ENCODE results near the gene DHRSX. TPM values are rescaled to one million over a fixed set of nuclear protein-coding genes. Genes with fewer than 3 reads are reported as not detected.
A peak's percentile ranks its signal among the peaks of the same experiment; 100 is the strongest.

DHRSX gene
- total and polyA plus RNA-seq, 2 of the 13 experiments (the other 11 are each of a cell fraction or from before 2014, with no cell fraction given), result 15.5 to 24.3 TPM

DNA sequence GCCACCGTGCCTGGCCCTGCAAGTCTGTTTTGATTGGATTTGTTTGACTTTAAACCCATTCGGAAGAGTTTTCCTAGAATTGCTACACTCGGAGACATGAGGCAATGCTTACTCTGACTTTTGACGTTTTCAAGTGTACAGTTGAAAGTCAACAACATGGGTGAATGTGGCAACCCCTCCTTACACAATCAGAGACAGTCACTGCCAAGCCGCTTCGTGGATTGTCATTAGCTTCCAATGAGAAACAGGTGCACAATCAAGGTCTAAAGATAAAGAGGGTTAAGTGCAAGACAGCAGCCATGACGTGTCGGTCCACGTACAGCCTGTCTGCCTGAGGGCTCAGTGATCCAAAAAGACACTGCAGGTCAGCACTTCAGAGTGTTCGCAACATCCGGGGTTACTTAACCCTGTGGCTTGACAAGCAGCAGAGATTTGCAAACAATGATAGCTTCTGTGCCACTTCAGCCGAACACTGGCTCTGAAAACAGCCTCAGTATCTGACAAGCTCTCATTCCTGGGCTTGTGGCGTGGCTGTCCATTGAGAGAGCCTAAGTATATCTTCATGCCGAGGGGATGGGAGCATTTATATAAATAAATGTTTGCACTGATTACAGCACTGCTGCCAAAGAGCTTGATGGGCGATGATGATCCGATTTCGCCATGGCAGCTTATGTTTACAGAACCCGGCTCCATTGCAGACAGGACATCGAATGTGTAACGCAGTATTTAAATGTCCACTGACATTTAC lies 180.0 kb downstream of the DHRSX start (continued):
- TF ChIP-seq, protein P1, sequence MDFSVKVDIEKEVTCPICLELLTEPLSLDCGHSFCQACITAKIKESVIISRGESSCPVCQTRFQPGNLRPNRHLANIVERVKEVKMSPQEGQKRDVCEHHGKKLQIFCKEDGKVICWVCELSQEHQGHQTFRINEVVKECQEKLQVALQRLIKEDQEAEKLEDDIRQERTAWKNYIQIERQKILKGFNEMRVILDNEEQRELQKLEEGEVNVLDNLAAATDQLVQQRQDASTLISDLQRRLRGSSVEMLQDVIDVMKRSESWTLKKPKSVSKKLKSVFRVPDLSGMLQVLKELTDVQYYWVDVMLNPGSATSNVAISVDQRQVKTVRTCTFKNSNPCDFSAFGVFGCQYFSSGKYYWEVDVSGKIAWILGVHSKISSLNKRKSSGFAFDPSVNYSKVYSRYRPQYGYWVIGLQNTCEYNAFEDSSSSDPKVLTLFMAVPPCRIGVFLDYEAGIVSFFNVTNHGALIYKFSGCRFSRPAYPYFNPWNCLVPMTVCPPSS (IDR thresholded peaks at IDR 0.05), result no peak
- TF ChIP-seq, protein P2, sequence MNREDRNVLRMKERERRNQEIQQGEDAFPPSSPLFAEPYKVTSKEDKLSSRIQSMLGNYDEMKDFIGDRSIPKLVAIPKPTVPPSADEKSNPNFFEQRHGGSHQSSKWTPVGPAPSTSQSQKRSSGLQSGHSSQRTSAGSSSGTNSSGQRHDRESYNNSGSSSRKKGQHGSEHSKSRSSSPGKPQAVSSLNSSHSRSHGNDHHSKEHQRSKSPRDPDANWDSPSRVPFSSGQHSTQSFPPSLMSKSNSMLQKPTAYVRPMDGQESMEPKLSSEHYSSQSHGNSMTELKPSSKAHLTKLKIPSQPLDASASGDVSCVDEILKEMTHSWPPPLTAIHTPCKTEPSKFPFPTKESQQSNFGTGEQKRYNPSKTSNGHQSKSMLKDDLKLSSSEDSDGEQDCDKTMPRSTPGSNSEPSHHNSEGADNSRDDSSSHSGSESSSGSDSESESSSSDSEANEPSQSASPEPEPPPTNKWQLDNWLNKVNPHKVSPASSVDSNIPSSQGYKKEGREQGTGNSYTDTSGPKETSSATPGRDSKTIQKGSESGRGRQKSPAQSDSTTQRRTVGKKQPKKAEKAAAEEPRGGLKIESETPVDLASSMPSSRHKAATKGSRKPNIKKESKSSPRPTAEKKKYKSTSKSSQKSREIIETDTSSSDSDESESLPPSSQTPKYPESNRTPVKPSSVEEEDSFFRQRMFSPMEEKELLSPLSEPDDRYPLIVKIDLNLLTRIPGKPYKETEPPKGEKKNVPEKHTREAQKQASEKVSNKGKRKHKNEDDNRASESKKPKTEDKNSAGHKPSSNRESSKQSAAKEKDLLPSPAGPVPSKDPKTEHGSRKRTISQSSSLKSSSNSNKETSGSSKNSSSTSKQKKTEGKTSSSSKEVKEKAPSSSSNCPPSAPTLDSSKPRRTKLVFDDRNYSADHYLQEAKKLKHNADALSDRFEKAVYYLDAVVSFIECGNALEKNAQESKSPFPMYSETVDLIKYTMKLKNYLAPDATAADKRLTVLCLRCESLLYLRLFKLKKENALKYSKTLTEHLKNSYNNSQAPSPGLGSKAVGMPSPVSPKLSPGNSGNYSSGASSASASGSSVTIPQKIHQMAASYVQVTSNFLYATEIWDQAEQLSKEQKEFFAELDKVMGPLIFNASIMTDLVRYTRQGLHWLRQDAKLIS (CRISPR knock-in tag; IDR thresholded peaks at IDR 0.05), result no peak; the same call in 1 of the 2 replicates
- peak; percentile 99 for TF ChIP-seq GFI1 (CRISPR knock-in tag; IDR thresholded peaks at IDR 0.05; ENCODE audit: borderline replicate concordance)
- no peak; the same call in 1 of the 2 replicates for TF ChIP-seq ZNF598 (CRISPR knock-in tag; IDR thresholded peaks at IDR 0.05; ENCODE audit: borderline replicate concordance)
- TF ChIP-seq MEIS1 (CRISPR knock-in tag; IDR thresholded peaks at IDR 0.05; ENCODE audit: borderline replicate concordance), result no peak; the same call in 1 of the 2 replicates
- peak; percentile 83 for TF ChIP-seq ATF7 (IDR thresholded peaks at IDR 0.05)
- TF ChIP-seq ATF7 (CRISPR knock-in tag; IDR thresholded peaks at IDR 0.05), result peak; percentile 82
- TF ChIP-seq, protein P3, sequence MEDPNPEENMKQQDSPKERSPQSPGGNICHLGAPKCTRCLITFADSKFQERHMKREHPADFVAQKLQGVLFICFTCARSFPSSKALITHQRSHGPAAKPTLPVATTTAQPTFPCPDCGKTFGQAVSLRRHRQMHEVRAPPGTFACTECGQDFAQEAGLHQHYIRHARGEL (CRISPR knock-in tag; IDR thresholded peaks at IDR 0.05), result no peak
- peak; percentile 75; the same call in 1 of the 2 replicates for TF ChIP-seq ZNF788 (CRISPR knock-in tag; IDR thresholded peaks at IDR 0.05; ENCODE audit: borderline replicate concordance)
- no peak for TF ChIP-seq ATAD3A (CRISPR knock-in tag; IDR thresholded peaks at IDR 0.05)
- TF ChIP-seq, protein P4, sequence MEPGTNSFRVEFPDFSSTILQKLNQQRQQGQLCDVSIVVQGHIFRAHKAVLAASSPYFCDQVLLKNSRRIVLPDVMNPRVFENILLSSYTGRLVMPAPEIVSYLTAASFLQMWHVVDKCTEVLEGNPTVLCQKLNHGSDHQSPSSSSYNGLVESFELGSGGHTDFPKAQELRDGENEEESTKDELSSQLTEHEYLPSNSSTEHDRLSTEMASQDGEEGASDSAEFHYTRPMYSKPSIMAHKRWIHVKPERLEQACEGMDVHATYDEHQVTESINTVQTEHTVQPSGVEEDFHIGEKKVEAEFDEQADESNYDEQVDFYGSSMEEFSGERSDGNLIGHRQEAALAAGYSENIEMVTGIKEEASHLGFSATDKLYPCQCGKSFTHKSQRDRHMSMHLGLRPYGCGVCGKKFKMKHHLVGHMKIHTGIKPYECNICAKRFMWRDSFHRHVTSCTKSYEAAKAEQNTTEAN (CRISPR knock-in tag; conservative IDR thresholded peaks at IDR 0.05), result peak; percentile 97
- TF ChIP-seq ZNF543 (CRISPR knock-in tag; IDR thresholded peaks at IDR 0.05), result no peak
- TF ChIP-seq, protein P5, sequence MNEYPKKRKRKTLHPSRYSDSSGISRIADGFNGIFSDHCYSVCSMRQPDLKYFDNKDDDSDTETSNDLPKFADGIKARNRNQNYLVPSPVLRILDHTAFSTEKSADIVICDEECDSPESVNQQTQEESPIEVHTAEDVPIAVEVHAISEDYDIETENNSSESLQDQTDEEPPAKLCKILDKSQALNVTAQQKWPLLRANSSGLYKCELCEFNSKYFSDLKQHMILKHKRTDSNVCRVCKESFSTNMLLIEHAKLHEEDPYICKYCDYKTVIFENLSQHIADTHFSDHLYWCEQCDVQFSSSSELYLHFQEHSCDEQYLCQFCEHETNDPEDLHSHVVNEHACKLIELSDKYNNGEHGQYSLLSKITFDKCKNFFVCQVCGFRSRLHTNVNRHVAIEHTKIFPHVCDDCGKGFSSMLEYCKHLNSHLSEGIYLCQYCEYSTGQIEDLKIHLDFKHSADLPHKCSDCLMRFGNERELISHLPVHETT (CRISPR knock-in tag; conservative IDR thresholded peaks at IDR 0.05), result no peak
- peak; percentile 75; the same call in 1 of the 2 replicates for TF ChIP-seq ZNF350 (CRISPR knock-in tag; IDR thresholded peaks at IDR 0.05; ENCODE audit: borderline replicate concordance, low read depth)
- peak; percentile 99 for TF ChIP-seq CEBPB (IDR thresholded peaks at IDR 0.05; ENCODE audit: borderline replicate concordance, low read depth, low read length)
- peak; percentile 93 for TF ChIP-seq ATF1 (CRISPR knock-in tag; IDR thresholded peaks at IDR 0.05)
- TF ChIP-seq, protein P6, sequence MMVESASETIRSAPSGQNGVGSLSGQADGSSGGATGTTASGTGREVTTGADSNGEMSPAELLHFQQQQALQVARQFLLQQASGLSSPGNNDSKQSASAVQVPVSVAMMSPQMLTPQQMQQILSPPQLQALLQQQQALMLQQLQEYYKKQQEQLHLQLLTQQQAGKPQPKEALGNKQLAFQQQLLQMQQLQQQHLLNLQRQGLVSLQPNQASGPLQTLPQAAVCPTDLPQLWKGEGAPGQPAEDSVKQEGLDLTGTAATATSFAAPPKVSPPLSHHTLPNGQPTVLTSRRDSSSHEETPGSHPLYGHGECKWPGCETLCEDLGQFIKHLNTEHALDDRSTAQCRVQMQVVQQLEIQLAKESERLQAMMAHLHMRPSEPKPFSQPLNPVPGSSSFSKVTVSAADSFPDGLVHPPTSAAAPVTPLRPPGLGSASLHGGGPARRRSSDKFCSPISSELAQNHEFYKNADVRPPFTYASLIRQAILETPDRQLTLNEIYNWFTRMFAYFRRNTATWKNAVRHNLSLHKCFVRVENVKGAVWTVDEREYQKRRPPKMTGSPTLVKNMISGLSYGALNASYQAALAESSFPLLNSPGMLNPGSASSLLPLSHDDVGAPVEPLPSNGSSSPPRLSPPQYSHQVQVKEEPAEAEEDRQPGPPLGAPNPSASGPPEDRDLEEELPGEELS (CRISPR knock-in tag; IDR thresholded peaks at IDR 0.05), result peak; percentile 84
- no peak for TF ChIP-seq ARID2 (CRISPR knock-in tag; IDR thresholded peaks at IDR 0.05; ENCODE audit: borderline replicate concordance)

Measured in HepG2 (cell line).